Vagina (tissue), 2 donors: ENCODE measurements around the gene PET100. TPM values are rescaled to one million over a fixed set of nuclear protein-coding genes. Genes with fewer than 3 reads are reported as not detected.

ENCODE experiments used
- DNase-seq, 2 donors: peaks; one replicate each; pipeline ENCODE4 v3.0.0-alpha.2; 2017; ENCODE audit errors: extremely low spot score in 2 of 2
- H3K27ac ChIP-seq: fragments of 200-600 bp; sonication (generic); one replicate; pipeline ENCODE4 v1.5.1; 2019
- H3K27me3 ChIP-seq: fragments of 200-600 bp; sonication (generic); one replicate; pipeline ENCODE4 v1.5.1; 2019
- H3K36me3 ChIP-seq, 2 donors: fragments of 200-600 bp; sonication (generic); one replicate each; pipeline ENCODE4 v1.5.1; 2017 to 2019
- H3K4me1 ChIP-seq: fragments of 200-600 bp; sonication (generic); one replicate; pipeline ENCODE4 v1.5.1; 2019
- H3K4me3 ChIP-seq, 2 donors: fragments of 200-600 bp; sonication (generic); 1 replicate in 1 of 2; 2 replicates in 1 of 2; pipeline ENCODE4 v1.5.1; 2016 to 2019
- H3K9me3 ChIP-seq: fragments of 200-600 bp; sonication (generic); one replicate; pipeline ENCODE4 v1.5.1; 2019
- CTCF ChIP-seq, 3 experiments: fragments of 450-650 bp in 2 of 3; fragments of 200-600 bp in 1 of 3; sonication (generic) in 1 of 3; IDR thresholded peaks; one replicate each; pipeline ENCODE4 v1.5.1; 2017 to 2019; ENCODE audit warnings: antibody characterized with exemption in 3 of 3, mild to moderate bottlenecking in 2 of 3, moderate library complexity in 2 of 3
- POLR2A ChIP-seq, 2 donors: fragments of 450-650 bp; IDR thresholded peaks; one replicate each; pipeline ENCODE4 v1.6.1; 2017; ENCODE audit warnings: antibody characterized with exemption in 2 of 2, mild to moderate bottlenecking in 2 of 2, moderate library complexity in 2 of 2
- POLR2AphosphoS5 ChIP-seq, 2 donors: sonication (generic); formaldehyde crosslinking; IDR thresholded peaks; one replicate each; pipeline ENCODE4 v1.9.0; 2017; ENCODE audit warnings: antibody characterized with exemption in 2 of 2, mild to moderate bottlenecking in 2 of 2, low read depth in 1 of 2; ENCODE audit not compliant: insufficient read depth in 1 of 2
- intact Hi-C: fragments of 100-400 bp; cut with DNase I; formaldehyde crosslinking; loops from one replicate; pipeline ENCODE4 v1.15.1; 2023
- total RNA-seq: library from RNA; depleted of rRNA; stranded (reverse); fragments of >200 nt; gene quantifications from one replicate; pipeline ENCODE4 v1.2.3, GENCODE V29; 2016

Gene PET100
- total RNA-seq, 1 donor from 2014 or later = 16.7 TPM

GRCh38 chr19:7628589-7629311 lies 843 bp upstream of the PET100 start:
- no peaks in the 10 kb centered on the region for H3K27me3 ChIP-seq
- no peaks in the 10 kb centered on the region for H3K9me3 ChIP-seq
- TF ChIP-seq CTCF (IDR thresholded peaks at IDR 0.05) (no peak), POLR2A (IDR thresholded peaks at IDR 0.05) (no peak), POLR2AphosphoS5 (IDR thresholded peaks at IDR 0.05; ENCODE audit: insufficient read depth in 1 of 2, low read depth in 1 of 2) (no peak)
- intact Hi-C loops = no loop called here
- peaks cover 0 to 34% of the 10 kb centered on the region in 2 donors for H3K36me3 ChIP-seq
- H3K27ac ChIP-seq = peak overlapping the region; percentile 80
- DNase-seq = no peak
- H3K4me1 ChIP-seq = peaks cover 40% of the 10 kb centered on the region
- peak overlapping the region; percentile 78 to 90 for H3K4me3 ChIP-seq

DNA sequence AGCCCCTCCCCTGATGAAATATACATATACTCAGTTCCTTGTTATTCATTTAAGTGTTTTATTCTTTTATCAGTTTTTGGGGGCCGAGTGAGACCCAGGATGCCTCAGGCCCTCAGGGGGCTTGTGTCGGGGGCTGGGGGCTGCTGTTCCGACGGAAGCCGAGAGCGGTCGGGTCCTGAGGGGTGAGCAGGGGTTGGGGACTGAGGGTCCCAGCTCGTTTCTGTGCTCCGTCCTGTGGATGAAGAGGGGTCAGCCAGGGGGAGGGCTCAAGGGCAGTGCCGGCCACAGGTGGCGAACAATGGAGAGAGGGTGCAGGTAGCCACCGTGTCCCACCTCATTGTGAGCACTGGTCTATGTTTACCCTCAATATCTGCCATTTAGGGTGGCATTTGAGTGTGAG lies 2.0 kb downstream of the PET100 start:
- Histone ChIP-seq H3K4me3 (no peak overlapping the region), H3K4me1 (peaks cover 40% of the 10 kb centered on the region)
- no peak for DNase-seq

GRCh38 chr19:7632340-7633203 lies 3.0 kb downstream of the PET100 start:
- intact Hi-C loops = no loop called here

More for the DNA sequence above, 2.0 kb downstream of the PET100 start:
- H3K36me3 ChIP-seq = peaks cover 0 to 7% of the 10 kb centered on the region in 2 donors
- no peaks in the 10 kb centered on the region for H3K9me3 ChIP-seq
- no peaks in the 10 kb centered on the region for H3K27me3 ChIP-seq
- no peak overlapping the region for H3K27ac ChIP-seq
- intact Hi-C loops = no loop called here
- TF ChIP-seq POLR2A (IDR thresholded peaks at IDR 0.05) (no peak), POLR2AphosphoS5 (IDR thresholded peaks at IDR 0.05; ENCODE audit: insufficient read depth in 1 of 2, low read depth in 1 of 2) (no peak)

GRCh38 chr19:7633698-7634097 lies 4.1 kb downstream of the PET100 start, which contains the start of gene PCP2:
Gene PCP2 (minus strand): TSS chr19:7633719. CDS start chr19:7633457, 262 bp downstream.
- TF ChIP-seq POLR2AphosphoS5 (IDR thresholded peaks at IDR 0.05; ENCODE audit: insufficient read depth in 1 of 2, low read depth in 1 of 2) = no peak
- TF ChIP-seq CTCF (IDR thresholded peaks at IDR 0.05) = no peak
- TF ChIP-seq POLR2A (IDR thresholded peaks at IDR 0.05) = no peak
- Histone ChIP-seq H3K9me3 (no peaks in the 10 kb centered on the region), H3K36me3 (no peaks in the 10 kb centered on the region), H3K27me3 (peaks cover 8% of the 10 kb centered on the region), H3K27ac (no peak within 1 kb of the TSS), H3K4me1 (peaks cover 27% of the 10 kb centered on the region), H3K4me3 (no peak within 1 kb of the TSS)
- no peak for DNase-seq
- intact Hi-C loops = no loop called here

More at GRCh38 chr19:7632340-7633203, 3.0 kb downstream of the PET100 start:
- peaks cover 35% of the 10 kb centered on the region for H3K4me1 ChIP-seq
- TF ChIP-seq POLR2A (IDR thresholded peaks at IDR 0.05) (no peak), POLR2AphosphoS5 (IDR thresholded peaks at IDR 0.05; ENCODE audit: insufficient read depth in 1 of 2, low read depth in 1 of 2) (no peak), CTCF (IDR thresholded peaks at IDR 0.05) (no peak)
- DNase-seq = no peak
- no peak overlapping the region for H3K27ac ChIP-seq
- H3K9me3 ChIP-seq = no peaks in the 10 kb centered on the region
- H3K36me3 ChIP-seq = no peaks in the 10 kb centered on the region
- H3K4me3 ChIP-seq = no peak overlapping the region
- peaks cover 3% of the 10 kb centered on the region for H3K27me3 ChIP-seq

DNA sequence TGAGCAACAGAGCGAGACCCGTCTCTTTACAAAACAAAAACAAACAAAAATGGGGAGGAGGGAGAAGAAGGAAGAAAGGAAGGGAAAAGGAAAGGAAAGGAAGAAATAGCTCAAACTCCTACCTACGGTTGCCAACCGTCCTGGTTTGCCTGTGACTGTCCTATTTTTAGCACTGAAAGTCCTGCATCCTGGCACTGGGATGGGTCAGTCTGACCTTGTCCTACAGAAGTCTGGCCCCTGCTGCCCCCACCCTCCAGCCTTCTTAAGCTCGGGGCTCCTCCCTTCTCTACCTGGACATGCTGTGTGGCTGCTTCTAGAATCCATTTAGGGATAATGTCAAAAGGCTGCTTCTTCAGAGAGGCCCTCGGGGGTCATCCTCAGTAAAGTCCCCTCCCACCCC lies 6.1 kb downstream of the PET100 start:
- H3K9me3 ChIP-seq = no peaks in the 10 kb centered on the region
- no peaks in the 10 kb centered on the region for H3K36me3 ChIP-seq
- peaks cover 8% of the 10 kb centered on the region for H3K27me3 ChIP-seq
- peaks cover 15% of the 10 kb centered on the region for H3K4me1 ChIP-seq
- no peak overlapping the region for H3K4me3 ChIP-seq
- DNase-seq = no peak
- no peak overlapping the region for H3K27ac ChIP-seq
- intact Hi-C loops = no loop called here
- TF ChIP-seq CTCF (IDR thresholded peaks at IDR 0.05) (no peak), POLR2AphosphoS5 (IDR thresholded peaks at IDR 0.05; ENCODE audit: insufficient read depth in 1 of 2, low read depth in 1 of 2) (no peak), POLR2A (IDR thresholded peaks at IDR 0.05) (no peak)
